ENCODE measurements around the gene SMARCA5. TPM values are rescaled to one million over a fixed set of nuclear protein-coding genes. Genes with fewer than 3 reads are reported as not detected.
A peak's percentile ranks its signal among the peaks of the same experiment; 100 is the strongest.

SMARCA5 gene, protein sequence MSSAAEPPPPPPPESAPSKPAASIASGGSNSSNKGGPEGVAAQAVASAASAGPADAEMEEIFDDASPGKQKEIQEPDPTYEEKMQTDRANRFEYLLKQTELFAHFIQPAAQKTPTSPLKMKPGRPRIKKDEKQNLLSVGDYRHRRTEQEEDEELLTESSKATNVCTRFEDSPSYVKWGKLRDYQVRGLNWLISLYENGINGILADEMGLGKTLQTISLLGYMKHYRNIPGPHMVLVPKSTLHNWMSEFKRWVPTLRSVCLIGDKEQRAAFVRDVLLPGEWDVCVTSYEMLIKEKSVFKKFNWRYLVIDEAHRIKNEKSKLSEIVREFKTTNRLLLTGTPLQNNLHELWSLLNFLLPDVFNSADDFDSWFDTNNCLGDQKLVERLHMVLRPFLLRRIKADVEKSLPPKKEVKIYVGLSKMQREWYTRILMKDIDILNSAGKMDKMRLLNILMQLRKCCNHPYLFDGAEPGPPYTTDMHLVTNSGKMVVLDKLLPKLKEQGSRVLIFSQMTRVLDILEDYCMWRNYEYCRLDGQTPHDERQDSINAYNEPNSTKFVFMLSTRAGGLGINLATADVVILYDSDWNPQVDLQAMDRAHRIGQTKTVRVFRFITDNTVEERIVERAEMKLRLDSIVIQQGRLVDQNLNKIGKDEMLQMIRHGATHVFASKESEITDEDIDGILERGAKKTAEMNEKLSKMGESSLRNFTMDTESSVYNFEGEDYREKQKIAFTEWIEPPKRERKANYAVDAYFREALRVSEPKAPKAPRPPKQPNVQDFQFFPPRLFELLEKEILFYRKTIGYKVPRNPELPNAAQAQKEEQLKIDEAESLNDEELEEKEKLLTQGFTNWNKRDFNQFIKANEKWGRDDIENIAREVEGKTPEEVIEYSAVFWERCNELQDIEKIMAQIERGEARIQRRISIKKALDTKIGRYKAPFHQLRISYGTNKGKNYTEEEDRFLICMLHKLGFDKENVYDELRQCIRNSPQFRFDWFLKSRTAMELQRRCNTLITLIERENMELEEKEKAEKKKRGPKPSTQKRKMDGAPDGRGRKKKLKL
- 22.8 and 31.8 TPM in 2 replicates for total RNA-seq (2014; rRNA removed; shearing (Covaris generic); ENCODE audit: low replicate concordance)

DNA sequence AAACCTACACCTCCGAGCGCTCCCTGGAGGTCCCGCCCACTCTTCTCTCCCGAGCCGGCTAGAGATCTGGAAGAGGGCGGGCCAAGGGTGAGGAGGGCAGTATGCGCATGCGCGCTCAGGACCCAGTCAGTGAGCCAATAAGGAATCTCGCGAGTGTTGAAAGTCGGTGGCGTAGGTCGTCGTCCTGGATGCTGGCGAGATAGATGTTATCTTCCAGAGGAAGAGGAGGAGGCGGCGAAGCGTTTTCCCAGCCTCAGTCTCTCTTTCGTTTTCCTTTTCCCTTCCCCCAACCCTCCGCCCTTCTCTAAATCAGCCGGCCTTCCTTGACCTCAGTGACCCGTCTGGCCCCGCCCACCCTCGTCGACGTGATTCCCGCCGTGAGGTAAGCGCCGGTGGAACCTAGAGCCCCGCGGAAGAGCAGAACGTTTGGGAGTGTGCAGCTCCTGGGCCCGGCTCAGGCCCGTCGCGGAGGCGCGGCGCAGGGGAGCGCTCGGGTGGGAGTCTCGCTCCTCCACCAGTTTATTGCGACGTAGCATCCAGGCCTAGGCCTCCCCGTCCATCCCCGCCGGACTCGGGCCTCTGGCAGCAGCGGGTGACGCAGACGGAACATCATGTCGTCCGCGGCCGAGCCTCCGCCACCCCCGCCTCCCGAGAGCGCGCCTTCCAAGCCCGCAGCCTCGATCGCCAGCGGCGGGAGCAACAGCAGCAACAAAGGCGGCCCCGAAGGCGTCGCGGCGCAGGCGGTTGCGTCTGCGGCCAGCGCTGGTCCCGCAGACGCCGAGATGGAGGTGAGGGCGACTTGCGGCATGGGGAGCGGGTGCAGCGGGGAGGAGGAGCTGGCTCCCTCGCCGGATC is at the start of gene SMARCA5:
Gene SMARCA5, plus strand, starts transcription at position 389 of the 855 bp plus-strand sequence. Its CDS starts 223 bp downstream, at position 612.
- in situ Hi-C loops (cut with HindIII; ENCODE audit: low pct_unique_long_range_greater_than_20kb, low sequenced_read_pairs) = no loop called here
- DNase-seq (ENCODE audit: low read depth) = peak; percentile 99

DNA sequence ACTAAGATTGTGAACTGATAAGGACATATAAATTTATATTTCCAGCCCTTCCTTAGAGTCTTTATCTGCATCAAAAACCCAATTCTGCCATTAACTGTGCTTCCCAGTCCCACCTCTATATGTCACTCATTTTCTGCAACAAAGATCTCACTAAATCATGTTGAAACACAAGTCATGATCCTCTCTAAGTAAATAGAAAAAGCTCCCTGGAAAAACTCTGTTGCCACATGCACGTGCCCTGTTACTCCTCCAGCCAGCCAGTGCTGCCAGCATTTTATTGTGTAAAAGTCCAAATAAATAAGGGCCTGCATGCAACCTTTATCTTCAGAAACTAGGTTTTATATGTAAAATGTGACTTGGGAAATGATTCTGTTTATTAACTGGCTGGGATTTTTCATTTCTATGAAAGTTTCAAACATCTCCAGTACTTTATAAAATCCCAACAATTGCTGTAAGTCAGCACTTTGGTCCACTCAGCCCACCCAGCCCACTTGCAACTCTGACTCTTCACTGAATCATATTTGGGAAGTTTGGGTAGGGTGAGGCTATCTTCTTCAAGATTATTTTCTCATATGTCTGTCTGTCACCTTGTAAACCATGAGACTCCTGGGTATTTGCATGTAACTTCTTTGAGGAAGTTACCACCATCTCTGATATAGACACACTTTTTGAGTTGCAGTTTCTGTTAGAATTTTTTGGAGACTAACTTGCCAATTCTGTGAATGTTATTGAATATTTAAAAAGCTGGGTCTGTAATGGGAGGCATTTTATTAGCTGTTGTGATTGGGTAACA is 40.0 kb upstream of the SMARCA5 start:
- in situ Hi-C loops (cut with HindIII; ENCODE audit: low pct_unique_long_range_greater_than_20kb, low sequenced_read_pairs) = no loop called here

DNA sequence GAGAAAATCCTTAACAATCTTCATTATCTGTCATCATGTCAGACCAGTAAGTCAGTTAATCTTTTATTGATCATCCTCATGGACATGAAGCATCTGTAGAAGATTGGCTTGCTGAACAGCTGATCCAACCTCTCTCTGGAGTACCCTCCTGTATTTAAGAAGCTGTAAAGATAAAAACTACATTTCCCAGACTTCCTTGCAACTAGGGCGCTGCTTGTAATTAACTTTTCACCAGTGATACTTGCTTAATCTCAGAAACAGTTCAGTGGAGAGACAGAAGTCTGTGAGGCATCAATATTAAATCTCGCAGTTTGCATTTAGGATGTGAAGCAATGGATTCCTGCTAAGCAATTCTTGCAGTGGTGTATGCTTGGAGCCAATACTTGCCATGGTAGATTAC is 36.0 kb upstream of the SMARCA5 start:
- in situ Hi-C loops (cut with HindIII; ENCODE audit: low pct_unique_long_range_greater_than_20kb, low sequenced_read_pairs) = no loop called here
- no peak for DNase-seq (ENCODE audit: low read depth)

More for the DNA sequence above, 40.0 kb upstream of the SMARCA5 start:
- no peak for DNase-seq (ENCODE audit: low read depth)

DNA sequence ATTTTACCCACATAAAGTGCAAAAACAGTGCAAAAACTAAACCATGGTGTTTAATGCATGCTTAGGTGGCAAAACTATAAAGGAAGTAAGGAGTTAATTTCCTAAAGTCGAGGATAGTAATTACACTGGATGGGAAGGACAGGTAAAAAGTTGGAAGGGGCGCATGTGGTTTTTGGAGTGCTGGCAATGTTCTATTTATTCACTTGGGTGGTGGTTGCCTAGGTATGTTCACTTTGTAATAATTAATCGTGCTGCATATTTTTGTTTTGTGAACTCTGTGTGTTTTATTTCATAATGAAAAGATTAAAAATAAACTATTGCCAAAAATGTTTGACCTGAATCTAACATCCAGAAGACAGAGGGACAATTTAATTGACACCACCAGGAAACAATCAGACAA is 32.1 kb upstream of the SMARCA5 start:
- DNase-seq (ENCODE audit: low read depth) = no peak
- in situ Hi-C loops (cut with HindIII; ENCODE audit: low pct_unique_long_range_greater_than_20kb, low sequenced_read_pairs) = no loop called here

DNA sequence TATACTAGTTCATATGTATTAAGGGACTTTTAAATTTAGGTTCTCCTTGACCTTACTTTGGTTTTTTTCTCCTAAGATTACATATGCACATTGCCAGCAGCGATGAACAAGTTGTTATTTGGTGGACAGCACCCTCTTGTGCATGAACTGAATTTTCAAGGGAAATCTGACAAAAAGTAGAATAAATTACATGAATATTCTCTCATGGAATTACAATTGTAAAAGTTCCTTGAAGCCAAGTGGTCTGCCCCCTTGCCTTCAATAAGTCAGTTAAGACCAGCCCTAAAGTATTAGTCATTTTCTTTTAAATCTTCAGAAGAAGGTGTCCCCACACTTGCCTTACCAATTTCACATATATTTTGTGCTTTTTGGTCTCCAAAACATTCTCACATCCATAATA is 30.7 kb upstream of the SMARCA5 start:
- DNase-seq (ENCODE audit: low read depth) = peak; percentile 26
- in situ Hi-C loops (cut with HindIII; ENCODE audit: low pct_unique_long_range_greater_than_20kb, low sequenced_read_pairs) = no loop called here

DNA sequence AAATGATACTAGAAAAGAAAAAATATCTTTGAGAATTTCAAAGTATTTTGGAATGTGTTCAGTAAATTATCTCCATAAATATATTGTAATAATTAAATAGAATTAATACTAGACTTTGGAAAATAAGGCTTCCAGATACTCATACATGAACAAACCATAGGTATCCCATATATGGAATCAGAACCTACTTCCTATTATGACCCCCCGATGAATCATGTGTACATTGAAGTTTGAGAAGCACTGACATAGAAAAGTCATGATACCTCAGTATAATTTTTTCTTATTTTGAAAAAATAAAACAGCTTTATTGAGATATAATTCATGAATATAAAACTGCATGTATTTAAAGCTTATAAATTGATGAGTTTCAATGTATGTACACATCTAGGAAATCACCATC is 27.2 kb upstream of the SMARCA5 start:
- in situ Hi-C loops (cut with HindIII; ENCODE audit: low pct_unique_long_range_greater_than_20kb, low sequenced_read_pairs) = no loop called here
- DNase-seq (ENCODE audit: low read depth) = no peak

DNA sequence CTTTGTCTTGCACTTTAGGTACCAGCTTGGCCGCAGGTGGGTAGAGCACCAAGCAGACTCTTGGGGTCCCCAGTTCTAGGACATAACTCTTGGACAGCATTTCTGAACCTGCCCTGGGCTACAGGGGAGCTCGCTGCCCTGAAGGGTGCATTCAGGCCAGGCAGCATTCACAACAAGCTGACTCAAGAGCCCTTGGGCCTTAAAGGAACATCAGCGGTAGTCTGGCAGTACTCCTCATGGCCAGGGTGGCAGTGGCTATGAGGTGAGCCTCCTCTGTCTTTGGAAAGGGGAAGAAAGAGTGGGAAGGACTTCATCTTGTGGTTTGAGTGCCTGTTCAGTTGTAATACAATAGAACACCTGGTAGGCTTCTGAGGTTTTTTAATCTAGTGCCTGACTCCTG is 24.8 kb upstream of the SMARCA5 start:
- in situ Hi-C loops (cut with HindIII; ENCODE audit: low pct_unique_long_range_greater_than_20kb, low sequenced_read_pairs) = no loop called here
- no peak for DNase-seq (ENCODE audit: low read depth)

DNA sequence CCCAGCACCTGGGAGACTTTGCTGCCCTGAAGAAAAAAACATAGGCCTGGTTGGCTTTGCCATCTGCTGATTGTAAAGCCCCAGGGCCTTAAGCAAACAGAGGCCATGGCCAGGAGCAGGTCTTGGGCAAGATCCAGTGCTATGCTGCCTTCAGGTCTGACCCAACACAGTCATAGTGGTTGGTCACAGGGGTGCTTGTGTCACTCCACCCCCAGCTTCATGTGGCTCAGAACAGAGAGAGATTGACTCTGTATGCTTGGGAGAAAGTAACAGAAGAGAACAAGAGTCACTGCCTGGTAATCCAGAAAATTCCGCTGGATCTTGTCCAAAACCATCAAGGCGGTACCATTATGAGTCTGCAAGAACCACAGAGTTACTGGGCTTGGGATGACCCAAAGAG is 24.4 kb upstream of the SMARCA5 start:
- in situ Hi-C loops (cut with HindIII; ENCODE audit: low pct_unique_long_range_greater_than_20kb, low sequenced_read_pairs) = no loop called here
- DNase-seq (ENCODE audit: low read depth) = no peak

DNA sequence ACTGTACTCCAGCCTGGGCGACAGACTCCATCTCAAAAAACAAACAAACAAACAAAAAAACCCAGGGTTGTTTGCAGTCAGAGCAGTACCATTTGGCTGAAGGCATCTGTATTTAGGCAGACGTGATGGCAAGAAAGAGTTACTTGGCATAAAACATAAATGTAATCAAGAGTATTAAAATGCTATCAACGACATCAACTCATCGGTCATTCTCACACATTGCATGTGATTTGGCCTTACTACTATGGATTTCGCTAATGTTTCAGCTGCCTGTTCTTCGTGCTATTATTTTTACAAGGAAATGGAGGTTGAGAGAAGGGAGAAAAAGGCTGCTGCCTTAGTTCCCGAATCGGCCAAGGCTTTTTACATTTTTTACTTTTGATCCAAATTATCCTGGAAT is 15.5 kb upstream of the SMARCA5 start:
- in situ Hi-C loops (cut with HindIII; ENCODE audit: low pct_unique_long_range_greater_than_20kb, low sequenced_read_pairs) = no loop called here
- DNase-seq (ENCODE audit: low read depth) = no peak

DNA sequence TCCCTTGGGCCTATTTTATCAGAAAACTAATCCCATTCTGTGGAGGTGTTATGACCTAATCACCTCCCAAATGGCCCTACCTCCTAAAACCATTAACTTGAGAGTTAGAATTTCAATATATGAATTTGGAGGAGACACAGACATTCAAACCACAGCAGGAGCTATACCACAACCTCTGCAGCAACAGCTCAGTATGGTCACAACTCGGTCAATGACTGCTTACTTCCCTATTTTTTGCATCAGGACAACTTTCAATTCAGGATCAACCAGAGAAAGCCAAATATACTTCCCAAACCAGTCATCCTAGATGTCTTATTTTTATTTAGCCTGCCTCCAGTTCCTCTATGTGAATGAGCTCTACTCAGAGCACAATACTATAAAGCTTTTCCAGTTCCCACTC is 11.3 kb upstream of the SMARCA5 start:
- DNase-seq (ENCODE audit: low read depth) = no peak
- in situ Hi-C loops (cut with HindIII; ENCODE audit: low pct_unique_long_range_greater_than_20kb, low sequenced_read_pairs) = no loop called here

DNA sequence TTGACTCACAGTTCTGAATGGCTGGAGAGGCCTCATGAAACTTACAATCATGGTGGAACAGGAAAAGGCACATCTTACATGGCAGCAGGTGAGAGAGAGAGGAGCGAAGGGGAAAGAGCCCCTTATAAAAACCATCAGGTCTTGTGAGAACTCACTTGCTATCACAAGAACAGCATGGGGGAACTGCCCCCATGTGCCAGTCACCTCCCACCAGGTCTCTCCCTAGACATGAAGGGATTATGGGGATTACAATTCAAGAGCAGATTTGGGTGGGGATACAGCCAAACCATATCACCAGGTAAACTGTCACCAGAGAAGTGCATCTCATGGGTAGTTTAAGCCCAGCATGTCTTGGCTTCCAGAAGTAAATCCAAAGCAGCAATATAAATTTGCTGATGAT is 7.5 kb upstream of the SMARCA5 start:
- no peak for DNase-seq (ENCODE audit: low read depth)
- in situ Hi-C loops (cut with HindIII; ENCODE audit: low pct_unique_long_range_greater_than_20kb, low sequenced_read_pairs) = no loop called here

DNA sequence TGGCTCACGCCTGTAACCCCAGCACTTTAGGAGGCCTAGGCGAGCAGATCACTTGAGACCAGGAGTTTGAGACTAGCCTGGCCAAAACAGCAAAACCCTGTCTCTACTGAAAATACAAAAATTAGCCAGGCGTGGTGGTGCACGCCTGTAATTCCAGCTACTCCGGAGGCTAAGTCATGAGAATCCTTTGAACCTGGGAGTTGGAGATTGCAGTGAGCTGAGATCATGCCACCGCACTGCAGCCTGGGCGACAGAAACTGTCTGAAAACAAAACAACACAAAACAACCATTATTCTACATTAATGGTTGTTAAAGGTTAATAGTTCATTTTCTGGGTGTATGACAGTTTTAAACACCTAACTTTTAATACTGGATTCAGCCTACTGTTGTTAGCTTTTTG is 1.6 kb upstream of the SMARCA5 start:
- in situ Hi-C loops (cut with HindIII; ENCODE audit: low pct_unique_long_range_greater_than_20kb, low sequenced_read_pairs) = no loop called here

DNA sequence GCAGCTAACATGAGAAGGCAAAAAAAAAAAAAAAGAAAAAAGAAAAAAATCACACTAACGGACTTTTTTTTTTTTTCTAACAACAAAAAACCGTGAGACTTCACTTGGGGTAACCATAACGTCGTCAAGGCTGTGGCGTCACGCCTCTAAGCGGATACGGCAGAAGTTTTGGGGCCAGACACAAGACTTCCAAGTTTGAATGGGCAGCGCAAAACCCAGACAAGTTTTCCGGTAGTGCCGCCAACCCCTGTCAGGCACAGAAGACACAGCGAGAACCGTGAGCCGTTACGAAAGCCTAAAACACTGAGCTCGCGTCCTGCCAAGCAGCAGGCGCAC is 556 bp upstream of the SMARCA5 start:
- DNase-seq (ENCODE audit: low read depth) = no peak
- in situ Hi-C loops (cut with HindIII; ENCODE audit: low pct_unique_long_range_greater_than_20kb, low sequenced_read_pairs) = no loop called here

More for the DNA sequence above, 1.6 kb upstream of the SMARCA5 start:
- no peak for DNase-seq (ENCODE audit: low read depth)

DNA sequence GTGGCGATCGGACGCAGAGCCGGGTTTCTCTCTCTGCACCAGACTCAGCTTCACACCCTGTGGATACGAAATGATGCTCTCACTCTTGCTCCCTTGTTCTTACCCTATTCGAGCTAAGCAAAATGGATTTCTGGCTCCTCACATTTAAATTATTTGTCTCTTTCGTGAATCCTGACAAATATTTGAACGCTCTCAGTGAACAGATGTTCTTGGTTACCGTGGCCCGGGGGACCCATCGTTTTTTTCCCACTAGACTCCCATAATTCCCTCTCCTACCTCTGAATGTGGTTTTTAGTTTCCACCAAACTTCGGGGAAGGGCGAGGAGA is 630 bp downstream of the SMARCA5 start:
- DNase-seq (ENCODE audit: low read depth) = no peak
- in situ Hi-C loops (cut with HindIII; ENCODE audit: low pct_unique_long_range_greater_than_20kb, low sequenced_read_pairs) = no loop called here

DNA sequence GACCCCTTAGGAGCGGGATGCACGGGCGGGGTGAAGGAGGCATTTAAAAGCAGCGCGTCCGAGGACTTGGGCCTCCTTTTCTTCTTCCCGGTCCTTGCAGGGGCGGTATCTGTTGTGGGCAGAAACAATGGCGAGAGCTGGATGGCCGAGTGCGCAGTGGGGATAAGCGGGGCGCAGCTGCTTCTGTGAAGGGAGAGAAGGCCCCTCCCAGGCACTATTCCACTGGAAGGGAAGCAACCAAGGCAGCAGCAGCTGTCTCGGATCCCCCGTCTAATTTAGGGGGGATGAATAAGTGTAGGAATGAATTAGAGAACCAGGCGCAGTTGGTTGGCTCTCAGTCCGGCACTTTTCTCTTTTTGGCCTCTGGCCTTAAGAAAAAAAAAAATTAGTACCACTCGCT is 995 bp downstream of the SMARCA5 start:
- in situ Hi-C loops (cut with HindIII; ENCODE audit: low pct_unique_long_range_greater_than_20kb, low sequenced_read_pairs) = no loop called here
- peak; percentile 48 for DNase-seq (ENCODE audit: low read depth)

DNA sequence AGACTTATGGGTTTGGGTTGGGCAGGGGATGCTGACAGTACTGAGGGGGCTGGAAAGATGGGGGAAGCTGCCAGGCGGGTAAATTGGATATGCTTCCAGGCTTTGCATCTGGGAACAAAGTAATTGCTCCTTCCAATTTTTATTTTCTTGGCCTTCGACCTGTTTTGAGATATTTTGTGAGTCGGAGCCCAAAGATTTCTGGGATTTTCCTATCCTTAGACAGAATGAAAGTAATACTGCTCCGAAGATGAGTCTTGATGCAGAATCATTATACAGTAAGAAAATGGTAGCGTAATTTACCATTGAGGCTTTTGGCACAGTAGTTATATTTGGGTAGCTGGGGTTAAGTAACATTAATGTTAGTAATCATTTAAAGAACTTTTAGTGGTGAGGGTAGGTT is 1.4 kb downstream of the SMARCA5 start:
- in situ Hi-C loops (cut with HindIII; ENCODE audit: low pct_unique_long_range_greater_than_20kb, low sequenced_read_pairs) = no loop called here
- no peak for DNase-seq (ENCODE audit: low read depth)

DNA sequence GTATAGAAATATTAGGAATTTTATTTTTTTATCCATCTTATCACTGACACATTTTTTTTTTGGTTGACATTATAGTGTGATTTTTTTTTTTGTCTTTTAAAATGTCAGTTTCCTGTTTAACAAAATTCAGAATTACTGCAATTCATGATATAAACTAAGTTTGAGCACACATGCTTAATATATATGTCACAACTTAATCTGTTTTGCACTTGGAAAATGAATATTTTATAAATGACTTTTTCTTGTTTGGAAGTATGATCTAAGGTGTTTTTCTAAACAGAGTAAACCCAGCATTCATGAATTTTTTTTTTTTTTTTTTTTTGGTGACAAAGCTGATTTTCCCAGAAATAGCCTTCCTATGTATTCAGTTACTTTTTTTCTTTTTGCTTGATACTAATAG is 2.4 kb downstream of the SMARCA5 start:
- in situ Hi-C loops (cut with HindIII; ENCODE audit: low pct_unique_long_range_greater_than_20kb, low sequenced_read_pairs) = no loop called here
- no peak for DNase-seq (ENCODE audit: low read depth)

DNA sequence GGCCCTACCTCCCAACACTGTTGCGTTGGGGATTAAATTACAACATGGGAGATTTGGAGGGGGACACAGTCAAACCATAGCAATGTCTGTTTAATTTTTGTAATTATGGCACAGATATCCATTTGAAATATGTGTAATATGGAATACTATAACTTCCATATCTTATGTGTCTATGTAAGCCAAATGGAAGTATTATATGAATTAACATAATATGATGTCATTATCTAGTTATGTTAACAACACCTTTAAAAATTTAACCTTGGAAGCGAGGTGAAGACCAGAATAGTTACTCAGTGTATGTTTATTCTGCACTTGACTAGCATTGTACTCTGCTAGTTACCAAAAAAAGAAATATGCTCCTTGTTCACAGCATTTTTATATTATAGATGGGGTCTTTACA is 4.3 kb downstream of the SMARCA5 start:
- DNase-seq (ENCODE audit: low read depth) = no peak
- in situ Hi-C loops (cut with HindIII; ENCODE audit: low pct_unique_long_range_greater_than_20kb, low sequenced_read_pairs) = no loop called here
